Suprapubic skin (tissue), 4 donors: ENCODE results near the gene TLX1. TPM values are rescaled to one million over a fixed set of nuclear protein-coding genes. Genes with fewer than 3 reads are reported as not detected.
A peak's percentile ranks its signal among the peaks of the same experiment; 100 is the strongest.

Experiments used
- DNase-seq, 2 donors: peaks; one replicate each; pipeline ENCODE4 v3.0.0-alpha.2; 2019; ENCODE audit warnings: low spot score in 2 of 2
- H3K27ac ChIP-seq: fragments of 200-600 bp; sonication (generic); one replicate; pipeline ENCODE4 v1.5.1; 2019
- H3K27me3 ChIP-seq: fragments of 200-600 bp; sonication (generic); one replicate; pipeline ENCODE4 v1.5.1; 2019
- H3K36me3 ChIP-seq: fragments of 200-600 bp; sonication (generic); one replicate; pipeline ENCODE4 v1.5.1; 2019
- H3K4me1 ChIP-seq: fragments of 200-600 bp; sonication (generic); one replicate; pipeline ENCODE4 v1.5.1; 2019
- H3K4me3 ChIP-seq: fragments of 200-600 bp; sonication (generic); one replicate; pipeline ENCODE4 v1.5.1; 2019; ENCODE audit warnings: mild to moderate bottlenecking
- H3K9me3 ChIP-seq: fragments of 200-600 bp; sonication (generic); one replicate; pipeline ENCODE4 v1.5.1; 2019
- EP300 ChIP-seq: sonication (generic); formaldehyde crosslinking; IDR thresholded peaks from one replicate; pipeline ENCODE4 v1.6.1; 2017; ENCODE audit warnings: antibody characterized with exemption
- POLR2A ChIP-seq, 2 donors: fragments of 450-650 bp; IDR thresholded peaks; one replicate each; pipeline ENCODE4 v1.6.1; 2017; ENCODE audit warnings: antibody characterized with exemption in 2 of 2, mild to moderate bottlenecking in 2 of 2, moderate library complexity in 2 of 2
- POLR2AphosphoS5 ChIP-seq, 3 donors: sonication (generic); formaldehyde crosslinking; IDR thresholded peaks; one replicate each; pipeline ENCODE4 v1.6.1; 2017; ENCODE audit warnings: antibody characterized with exemption in 3 of 3
- WGBS: methylation state at CpG from one replicate; pipeline ENCODE4 v1.1.5; 2018; 5-methylcytosine and 5-hydroxymethylcytosine counted together
- total RNA-seq, 4 donors: library from RNA; depleted of rRNA; stranded (reverse); fragments of >200 nt; gene quantifications; one replicate each; pipeline ENCODE4 v1.1.0, GENCODE V29; 2016
- TF ChIP-seq, protein P1 (sequence below), 2 donors: fragments of 200-600 bp in 1 of 2; fragments of 450-650 bp in 1 of 2; sonication (generic) in 1 of 2; IDR thresholded peaks; one replicate each; pipeline ENCODE4 v1.5.1; 2016 to 2019; ENCODE audit warnings: antibody characterized with exemption in 2 of 2, mild to moderate bottlenecking in 1 of 2, moderate library complexity in 1 of 2

Gene TLX1
- total RNA-seq, 4 donors from 2014 or later, result not detected

DNA sequence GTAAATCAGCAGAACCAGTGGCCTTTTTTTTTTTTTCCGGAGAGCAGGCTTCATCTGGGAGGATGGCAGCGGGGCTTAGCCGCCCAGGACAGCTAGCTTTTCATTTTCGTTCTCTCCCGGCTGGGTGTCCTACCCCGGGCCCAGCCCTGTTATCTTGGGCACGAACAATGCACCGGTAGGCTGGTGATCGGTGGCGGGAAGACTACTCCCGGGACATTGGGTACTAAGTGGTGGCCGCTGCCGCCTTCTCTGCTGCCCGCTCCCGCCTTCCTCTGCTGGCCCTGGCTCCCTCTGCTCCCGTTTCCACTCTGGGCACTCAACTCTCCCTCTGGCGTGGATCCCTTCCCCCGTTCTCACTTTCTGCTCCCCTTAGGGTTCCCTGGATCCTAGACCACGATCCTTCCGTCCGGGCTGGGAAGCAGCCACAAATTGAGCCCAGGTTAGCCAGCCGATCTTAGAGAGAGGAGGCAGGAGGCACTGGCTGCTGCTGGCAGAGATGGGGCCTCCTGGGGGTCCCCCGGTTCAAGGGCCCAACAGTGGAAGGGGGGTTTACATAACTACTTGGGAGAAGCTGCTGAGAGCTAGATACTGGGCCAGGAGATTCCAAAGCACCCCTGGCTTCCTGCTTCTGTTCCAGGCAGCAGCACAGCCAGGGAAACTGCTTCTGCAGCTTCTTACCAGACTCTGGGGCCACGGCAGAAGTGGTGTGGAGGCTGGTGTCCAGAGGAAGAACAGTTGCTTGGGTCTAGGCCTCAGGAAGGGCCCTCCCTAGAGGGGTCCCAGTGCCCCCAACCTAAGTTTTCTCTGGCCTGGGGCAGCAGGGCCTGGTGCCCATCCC, 1.8 kb downstream of the TLX1 start:
- peaks cover 50% of the 10 kb centered on the region for H3K4me1 ChIP-seq
- H3K27ac ChIP-seq, result no peak overlapping the region
- H3K9me3 ChIP-seq, result no peaks in the 10 kb centered on the region
- DNase-seq, result no peak
- peaks cover 100% of the 10 kb centered on the region for H3K27me3 ChIP-seq
- H3K4me3 ChIP-seq, result peak overlapping the region; percentile 40
- 31% methylated on average over 24 of the region's 24 CpGs for WGBS
- no peak for TF ChIP-seq POLR2AphosphoS5 (IDR thresholded peaks at IDR 0.05)
- TF ChIP-seq POLR2A (IDR thresholded peaks at IDR 0.05), result no peak
- TF ChIP-seq EP300, result no peak
- TF ChIP-seq, protein P1, sequence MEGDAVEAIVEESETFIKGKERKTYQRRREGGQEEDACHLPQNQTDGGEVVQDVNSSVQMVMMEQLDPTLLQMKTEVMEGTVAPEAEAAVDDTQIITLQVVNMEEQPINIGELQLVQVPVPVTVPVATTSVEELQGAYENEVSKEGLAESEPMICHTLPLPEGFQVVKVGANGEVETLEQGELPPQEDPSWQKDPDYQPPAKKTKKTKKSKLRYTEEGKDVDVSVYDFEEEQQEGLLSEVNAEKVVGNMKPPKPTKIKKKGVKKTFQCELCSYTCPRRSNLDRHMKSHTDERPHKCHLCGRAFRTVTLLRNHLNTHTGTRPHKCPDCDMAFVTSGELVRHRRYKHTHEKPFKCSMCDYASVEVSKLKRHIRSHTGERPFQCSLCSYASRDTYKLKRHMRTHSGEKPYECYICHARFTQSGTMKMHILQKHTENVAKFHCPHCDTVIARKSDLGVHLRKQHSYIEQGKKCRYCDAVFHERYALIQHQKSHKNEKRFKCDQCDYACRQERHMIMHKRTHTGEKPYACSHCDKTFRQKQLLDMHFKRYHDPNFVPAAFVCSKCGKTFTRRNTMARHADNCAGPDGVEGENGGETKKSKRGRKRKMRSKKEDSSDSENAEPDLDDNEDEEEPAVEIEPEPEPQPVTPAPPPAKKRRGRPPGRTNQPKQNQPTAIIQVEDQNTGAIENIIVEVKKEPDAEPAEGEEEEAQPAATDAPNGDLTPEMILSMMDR (IDR thresholded peaks at IDR 0.05), result no peak
- H3K36me3 ChIP-seq, result no peaks in the 10 kb centered on the region

- 24% methylated on average over 15 of the region's 54 CpGs for WGBS
- Histone ChIP-seq H3K4me3 (peak overlapping the region; percentile 37), H3K9me3 (no peaks in the 10 kb centered on the region), H3K36me3 (no peaks in the 10 kb centered on the region), H3K4me1 (peaks cover 57% of the 10 kb centered on the region), H3K27ac (no peak overlapping the region), H3K27me3 (peaks cover 100% of the 10 kb centered on the region)
- TF ChIP-seq, protein P1 (IDR thresholded peaks at IDR 0.05), result no peak
- TF ChIP-seq POLR2A (IDR thresholded peaks at IDR 0.05) (no peak), EP300 (no peak), POLR2AphosphoS5 (IDR thresholded peaks at IDR 0.05) (no peak)
- DNase-seq, result no peak
Measured at GRCh38 chr10:101133489-101134298, 2.6 kb downstream of the TLX1 start.

- Histone ChIP-seq H3K27me3 (peaks cover 100% of the 10 kb centered on the region), H3K4me3 (peak overlapping the region; percentile 37)
- DNase-seq, result no peak
Measured at GRCh38 chr10:101134299-101135127, 3.4 kb downstream of the TLX1 start.

GRCh38 chr10:101135141-101136006, 4.3 kb downstream of the TLX1 start:
- 15% methylated on average over 35 of the region's 36 CpGs for WGBS
- peaks cover 68% of the 10 kb centered on the region for H3K4me1 ChIP-seq
- TF ChIP-seq POLR2AphosphoS5 (IDR thresholded peaks at IDR 0.05) (no peak), EP300 (no peak), POLR2A (IDR thresholded peaks at IDR 0.05) (no peak)
- TF ChIP-seq, protein P1 (IDR thresholded peaks at IDR 0.05), result no peak

More at GRCh38 chr10:101134299-101135127, 3.4 kb downstream of the TLX1 start:
- peaks cover 59% of the 10 kb centered on the region for H3K4me1 ChIP-seq
- no peaks in the 10 kb centered on the region for H3K36me3 ChIP-seq
- WGBS, result under 1% methylated on average over 43 of the region's 60 CpGs
- TF ChIP-seq POLR2A (IDR thresholded peaks at IDR 0.05) (no peak), POLR2AphosphoS5 (IDR thresholded peaks at IDR 0.05) (no peak), EP300 (no peak)
- no peak overlapping the region for H3K27ac ChIP-seq
- no peaks in the 10 kb centered on the region for H3K9me3 ChIP-seq

More at GRCh38 chr10:101135141-101136006, 4.3 kb downstream of the TLX1 start:
- Histone ChIP-seq H3K36me3 (no peaks in the 10 kb centered on the region), H3K9me3 (no peaks in the 10 kb centered on the region), H3K4me3 (peak overlapping the region; percentile 37), H3K27me3 (peaks cover 100% of the 10 kb centered on the region), H3K27ac (no peak overlapping the region)
- no peak for DNase-seq
